Thymus (tissue), 11 donors: ENCODE results near the gene KCNJ6. TPM values are rescaled to one million over a fixed set of nuclear protein-coding genes. Genes with fewer than 3 reads are reported as not detected.

ENCODE experiments used
- DNase-seq, 9 donors: peaks; one replicate each; pipeline ENCODE4 v3.0.0-alpha.2; 2013; ENCODE audit warnings: low spot score in 9 of 9, low read depth in 6 of 9, missing footprints in 1 of 9
- H3K27ac ChIP-seq, 2 donors: one replicate each; pipeline ENCODE4 v1.5.1; 2013; ENCODE audit warnings: control low read depth in 1 of 2, low read depth in 1 of 2, low read length in 1 of 2, mild to moderate bottlenecking in 1 of 2, moderate library complexity in 1 of 2
- H3K27me3 ChIP-seq, 2 donors: one replicate each; pipeline ENCODE4 v1.5.1; 2013; ENCODE audit warnings: low read length in 1 of 2; ENCODE audit not compliant: control insufficient read depth in 2 of 2, insufficient read depth in 1 of 2
- H3K36me3 ChIP-seq, 2 donors: one replicate each; pipeline ENCODE4 v1.5.1; 2013; ENCODE audit warnings: low read length in 1 of 2, mild to moderate bottlenecking in 1 of 2, moderate library complexity in 1 of 2; ENCODE audit not compliant: control insufficient read depth in 2 of 2, insufficient read depth in 2 of 2
- H3K4me1 ChIP-seq, 2 donors: one replicate each; pipeline ENCODE4 v1.5.1; 2013; ENCODE audit warnings: low read length in 2 of 2; ENCODE audit not compliant: control insufficient read depth in 2 of 2, insufficient read depth in 2 of 2
- H3K4me3 ChIP-seq, 2 donors: one replicate each; pipeline ENCODE4 v1.5.1; 2013; ENCODE audit warnings: low read length in 2 of 2, control low read depth in 1 of 2, mild to moderate bottlenecking in 1 of 2
- H3K9me3 ChIP-seq, 2 donors: one replicate each; pipeline ENCODE4 v1.5.1; 2013; ENCODE audit warnings: low read length in 1 of 2, mild to moderate bottlenecking in 1 of 2; ENCODE audit not compliant: control insufficient read depth in 2 of 2, insufficient read depth in 1 of 2
- WGBS: extraction: QIAGEN DNeasy Blood & Tissue Kit; methylation state at CpG from one replicate; pipeline ENCODE4 v1.1.7; 2013; 5-methylcytosine and 5-hydroxymethylcytosine counted together
- polyA plus RNA-seq: library from polyadenylated mRNA; stranded (reverse); fragments of 200-250 nt; gene quantifications from one replicate; pipeline ENCODE4 v1.2.3, GENCODE V29; 2013
- total RNA-seq: library from RNA; stranded (reverse); fragments of 120-200 nt; gene quantifications from one replicate; pipeline ENCODE4 v1.2.4, GENCODE V29; 2013
- donor health status: healthy.

Gene KCNJ6
- total and polyA plus RNA-seq, 2 donors = under 0.01 to 0.02 TPM

DNA sequence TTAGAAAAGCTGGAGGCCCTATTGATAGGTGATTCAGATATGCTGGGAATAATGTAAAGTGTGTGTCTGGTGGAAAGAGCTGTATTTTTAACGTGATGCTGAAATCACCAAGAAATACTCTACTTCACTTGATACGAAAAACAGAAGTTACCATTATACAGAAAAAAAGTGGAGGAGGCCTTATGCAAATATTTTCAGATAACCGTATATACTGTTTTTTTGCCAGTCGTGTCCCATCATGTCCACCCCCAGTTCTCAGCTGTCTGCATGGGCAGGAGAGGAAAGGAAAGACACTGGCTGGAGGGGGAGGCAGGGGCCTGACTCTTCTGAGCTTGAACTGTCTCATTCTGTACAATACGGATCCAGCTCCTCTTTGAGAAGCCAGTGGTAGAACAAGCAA, 51.1 kb downstream of the KCNJ6 start:
- Histone ChIP-seq H3K4me3 (no peak overlapping the region), H3K4me1 (no peaks in the 10 kb centered on the region), H3K27me3 (no peaks in the 10 kb centered on the region), H3K9me3 (no peaks in the 10 kb centered on the region), H3K36me3 (no peaks in the 10 kb centered on the region), H3K27ac (no peak overlapping the region)
- no peak for DNase-seq
- WGBS = 92% methylated on average over 5 of the region's 5 CpGs

- WGBS = 96% methylated on average over 5 of the region's 5 CpGs
- no peak overlapping the region for H3K4me3 ChIP-seq
- no peak overlapping the region for H3K27ac ChIP-seq
- no peaks in the 10 kb centered on the region for H3K27me3 ChIP-seq
- no peaks in the 10 kb centered on the region for H3K9me3 ChIP-seq
- no peaks in the 10 kb centered on the region for H3K4me1 ChIP-seq
- no peaks in the 10 kb centered on the region for H3K36me3 ChIP-seq
- no peak for DNase-seq
Measured at GRCh38 chr21:37863842-37864241, 52.4 kb downstream of the KCNJ6 start.

GRCh38 chr21:37862536-37862935, 53.7 kb downstream of the KCNJ6 start:
- 44% methylated on average over 2 of the region's 2 CpGs for WGBS
- H3K36me3 ChIP-seq = no peaks in the 10 kb centered on the region
- H3K9me3 ChIP-seq = no peaks in the 10 kb centered on the region
- H3K27me3 ChIP-seq = no peaks in the 10 kb centered on the region
- no peaks in the 10 kb centered on the region for H3K4me1 ChIP-seq
- H3K4me3 ChIP-seq = no peak overlapping the region
- peak in 1 of 9 donors; percentile 18 for DNase-seq
- no peak overlapping the region for H3K27ac ChIP-seq

DNA sequence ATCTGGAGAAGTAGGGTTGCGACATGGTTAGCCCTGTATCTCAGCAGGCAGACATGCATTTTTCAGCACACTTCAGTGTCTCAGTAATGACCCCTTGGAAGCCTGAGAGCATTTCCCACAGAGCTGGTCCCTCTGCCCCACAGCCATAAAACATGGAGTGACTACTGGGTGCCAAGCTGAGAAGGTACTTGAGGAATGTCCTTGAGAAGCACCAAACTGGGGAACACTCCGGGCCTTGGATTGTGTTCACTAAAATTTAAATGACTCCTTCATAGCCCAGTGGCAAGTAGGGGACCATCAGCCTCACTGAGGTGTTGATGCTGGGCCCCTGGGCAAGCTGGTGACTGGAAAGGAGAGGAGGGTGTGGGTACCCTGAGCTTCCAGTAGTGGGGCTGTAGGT, 54.7 kb downstream of the KCNJ6 start:
- Histone ChIP-seq H3K27me3 (no peaks in the 10 kb centered on the region), H3K9me3 (no peaks in the 10 kb centered on the region), H3K4me1 (no peaks in the 10 kb centered on the region), H3K27ac (no peak overlapping the region), H3K4me3 (no peak overlapping the region), H3K36me3 (no peaks in the 10 kb centered on the region)
- WGBS = 98% methylated on average over 2 of the region's 2 CpGs
- no peak for DNase-seq

GRCh38 chr21:37860416-37860815, 55.8 kb downstream of the KCNJ6 start:
- Histone ChIP-seq H3K4me1 (no peaks in the 10 kb centered on the region), H3K27ac (no peak overlapping the region), H3K27me3 (no peaks in the 10 kb centered on the region), H3K9me3 (no peaks in the 10 kb centered on the region), H3K36me3 (no peaks in the 10 kb centered on the region), H3K4me3 (no peak overlapping the region)
- 95% methylated on average over 2 of the region's 2 CpGs for WGBS
- DNase-seq = no peak

DNA sequence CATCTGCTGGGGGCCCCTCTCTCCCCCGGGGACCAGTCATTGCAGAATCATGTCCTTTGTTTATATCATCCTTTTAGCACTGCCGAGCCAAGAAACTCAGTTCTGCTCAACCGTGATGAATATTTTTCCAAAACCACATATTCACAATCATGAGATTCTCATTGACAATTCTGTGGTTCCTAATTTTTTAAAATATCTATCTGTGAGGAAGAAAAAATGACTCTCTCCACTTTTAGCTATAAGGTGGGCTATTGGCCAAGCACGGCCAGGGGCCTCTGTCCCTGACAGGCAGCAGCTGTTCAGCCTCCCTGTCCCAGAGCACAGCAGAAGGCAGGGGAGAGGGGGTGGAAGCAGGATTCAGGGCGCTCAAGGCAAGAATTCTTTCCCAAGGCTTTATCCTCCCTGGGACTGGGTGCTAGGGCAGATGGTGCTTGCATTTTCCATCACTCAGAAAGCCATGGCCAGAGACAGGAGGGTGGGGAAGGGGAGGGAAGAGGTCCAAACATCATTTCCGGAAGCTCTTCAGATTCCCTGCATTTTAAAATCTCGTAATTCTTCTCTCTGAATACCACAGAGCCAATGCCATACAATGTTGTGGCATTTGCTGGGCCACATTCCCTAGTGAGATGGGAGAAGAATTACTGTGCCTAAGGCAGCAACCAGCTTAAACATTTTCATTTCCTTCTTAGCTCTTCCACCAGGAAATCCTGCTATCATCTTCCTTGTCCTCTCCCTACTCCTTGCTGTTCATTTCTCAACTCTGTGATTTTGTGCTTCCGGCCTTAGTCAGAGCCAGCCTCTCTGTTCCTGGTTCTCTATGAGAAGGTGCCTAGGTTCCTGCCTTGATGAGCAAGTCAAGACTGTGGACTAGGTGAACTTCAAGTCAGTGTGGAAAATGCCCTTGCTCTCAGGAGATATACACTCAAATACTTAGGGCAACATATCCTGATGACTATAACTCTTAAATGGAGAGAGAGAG, 60.3 kb downstream of the KCNJ6 start:
- no peaks in the 10 kb centered on the region for H3K4me1 ChIP-seq
- H3K27me3 ChIP-seq = no peaks in the 10 kb centered on the region
- H3K9me3 ChIP-seq = no peaks in the 10 kb centered on the region
- no peaks in the 10 kb centered on the region for H3K36me3 ChIP-seq
- no peak overlapping the region for H3K4me3 ChIP-seq
- no peak overlapping the region for H3K27ac ChIP-seq
- WGBS = 84% methylated on average over 8 of the region's 8 CpGs
- DNase-seq = no peak

GRCh38 chr21:37855271-37855646, 61.0 kb downstream of the KCNJ6 start:
- no peak overlapping the region for H3K27ac ChIP-seq
- H3K9me3 ChIP-seq = no peaks in the 10 kb centered on the region
- no peak for DNase-seq
- H3K27me3 ChIP-seq = no peaks in the 10 kb centered on the region
- H3K4me1 ChIP-seq = no peaks in the 10 kb centered on the region
- H3K36me3 ChIP-seq = no peaks in the 10 kb centered on the region
- WGBS = 98% methylated on average over 2 of the region's 2 CpGs
- no peak overlapping the region for H3K4me3 ChIP-seq

GRCh38 chr21:37849506-37850102, 66.7 kb downstream of the KCNJ6 start:
- H3K9me3 ChIP-seq = no peaks in the 10 kb centered on the region
- no peak overlapping the region for H3K27ac ChIP-seq
- no peak for DNase-seq
- no peaks in the 10 kb centered on the region for H3K27me3 ChIP-seq
- no peaks in the 10 kb centered on the region for H3K36me3 ChIP-seq
- peaks cover 0 to 4% of the 10 kb centered on the region in 2 donors for H3K4me1 ChIP-seq
- no peak overlapping the region for H3K4me3 ChIP-seq
- WGBS = 97% methylated on average over 4 of the region's 4 CpGs

GRCh38 chr21:37848721-37849490, 67.4 kb downstream of the KCNJ6 start:
- DNase-seq = no peak
- H3K4me1 ChIP-seq = peaks cover 0 to 4% of the 10 kb centered on the region in 2 donors
- no peaks in the 10 kb centered on the region for H3K9me3 ChIP-seq
- no peak overlapping the region for H3K27ac ChIP-seq
- WGBS = 92% methylated on average over 7 of the region's 7 CpGs
- H3K27me3 ChIP-seq = no peaks in the 10 kb centered on the region
- no peak overlapping the region for H3K4me3 ChIP-seq
- no peaks in the 10 kb centered on the region for H3K36me3 ChIP-seq
